Measurements from ENCODE around the gene PACS2. TPM values are rescaled to one million over a fixed set of nuclear protein-coding genes. Genes with fewer than 3 reads are reported as not detected.

Gene PACS2
- total and polyA plus RNA-seq, 2 of the 8 experiments (the other 6 are each of a cell fraction or from before 2014, with no cell fraction given): 38.0 to 62.8 TPM

GRCh38 chr14:105398044-105398725 lies 83.6 kb downstream of the PACS2 start, which contains the start of gene TEX22:
Gene TEX22, plus strand, starts transcription at chr14:105398538. Its CDS starts 803 bp downstream, at chr14:105399341.
- Histone ChIP-seq H3K56ac (replicated peaks; ENCODE audit: insufficient read length, low read depth, low read length) (no peak within 1 kb of the TSS), H3K9me3 (ENCODE audit: insufficient read depth in 2 of 2, low read depth in 1 of 2, low read length in 1 of 2) (peaks cover 28 to 44% of the 10 kb centered on the region in 2 experiments), H4K8ac (ENCODE audit: extremely low read depth, insufficient read depth, low read length) (peak within 1 kb of the TSS; percentile 99), H4K91ac (replicated peaks; ENCODE audit: insufficient read length, low read length) (peak within 1 kb of the TSS; percentile 85), H2BK5ac (ENCODE audit: low read depth, low read length) (peak within 1 kb of the TSS; percentile 66; the same call in 1 of the 2 replicates), H2BK15ac (ENCODE audit: low read length) (peak within 1 kb of the TSS; percentile 46; the same call in 1 of the 2 replicates), H4K5ac (ENCODE audit: insufficient read length, low read depth, low read length) (peak within 1 kb of the TSS; percentile 93), H3K27me3 (replicated peaks in 1 of 4; ENCODE audit: control insufficient read depth in 3 of 4, extremely low read depth in 1 of 4, insufficient read depth in 3 of 4, low read length in 3 of 4) (peaks cover 0 to 16% (median 8%) of the 10 kb centered on the region in 4 experiments; a peak in 3 of 7 replicates), H4K20me1 (replicated peaks in 1 of 2; ENCODE audit: control insufficient read depth in 1 of 2, insufficient read depth in 2 of 2, low read length in 2 of 2) (no peaks in the 10 kb centered on the region), H3K4me1 (replicated peaks in 1 of 4; ENCODE audit: control insufficient read depth in 3 of 4, insufficient read depth in 4 of 4, low read length in 3 of 4) (peaks cover 0 to 9% (median 3%) of the 10 kb centered on the region in 4 experiments; a peak in 4 of 7 replicates), H2AFZ (ENCODE audit: low read length) (no peak within 1 kb of the TSS), H3K4ac (replicated peaks; ENCODE audit: insufficient read length, low read depth, low read length) (no peak within 1 kb of the TSS), H3K14ac (ENCODE audit: insufficient read length) (no peak within 1 kb of the TSS), H3K4me2 (ENCODE audit: insufficient read depth in 1 of 2, low read depth in 2 of 2, low read length in 2 of 2) (peak within 1 kb of the TSS; percentile 29 to 75; a peak in 3 of 4 replicates), H3K18ac (ENCODE audit: extremely low read depth, low read length) (peak within 1 kb of the TSS; percentile 78; the same call in 1 of the 2 replicates), H3K23me2 (ENCODE audit: low read depth, low read length) (peaks cover 3% of the 10 kb centered on the region; the same call in 1 of the 2 replicates), H3K36me3 (ENCODE audit: control insufficient read depth in 2 of 4, insufficient read depth in 4 of 4, low read length in 3 of 4) (peaks cover 0 to 18% (median 2%) of the 10 kb centered on the region in 4 experiments; a peak in 4 of 8 replicates), H3K79me2 (ENCODE audit: control insufficient read depth in 1 of 2, insufficient read depth in 2 of 2, low read length in 2 of 2) (no peaks in the 10 kb centered on the region), H2BK12ac (ENCODE audit: low read depth, low read length) (peak within 1 kb of the TSS; percentile 71; the same call in 1 of the 2 replicates), H3K27ac (ENCODE audit: low read depth, low read length) (peak within 1 kb of the TSS; percentile 72; the same call in 1 of the 2 replicates), H2AK5ac (ENCODE audit: low read depth, low read length) (no peak within 1 kb of the TSS; the same call in 1 of the 2 replicates), H3K79me1 (ENCODE audit: low read depth, low read length) (no peaks in the 10 kb centered on the region), H2BK120ac (replicated peaks; ENCODE audit: low read depth, low read length) (no peak within 1 kb of the TSS), H3K23ac (ENCODE audit: insufficient read length) (no peak within 1 kb of the TSS), H2BK20ac (ENCODE audit: low read length) (no peak within 1 kb of the TSS), H3K4me3 (ENCODE audit: extremely low read depth in 1 of 4, insufficient read depth in 2 of 4, low read depth in 3 of 4, low read length in 4 of 4) (peak within 1 kb of the TSS; percentile 33 to 71 (median 40)), H3K9ac (replicated peaks in 1 of 4; ENCODE audit: extremely low read depth in 1 of 4, low read depth in 3 of 4, low read length in 3 of 4) (peak within 1 kb of the TSS in 2 of 4 experiments; percentile 54 to 64; a peak in 4 of 7 replicates)
- CTCF ChIA-PET (ENCODE audit: partially characterized antibody): interaction anchor here (0.8 to 1.6 kb wide), 5 partner anchors 9 to 191 kb away, joined by 3 to 6 read pairs (median 3); no protein-coding TSS in a partner anchor
- FAIRE-seq (no peak), DNase-seq (ENCODE audit: low read depth in 1 of 2, low spot score in 2 of 2) (peak; percentile 43 to 95)
- 7% methylated on average over 13 of the region's 77 CpGs; no CpG with 5 or more reads in 1 of the 2 experiments for WGBS, 2 experiments (ENCODE audit: extremely low coverage in 1 of 2, insufficient coverage in 1 of 2, insufficient read length in 1 of 2, insufficient replicate concordance in 2 of 2, low coverage in 1 of 2, low lambda C conversion rate in 2 of 2, missing lambda C conversion rate in 1 of 2)
- POLR2A ChIA-PET (ENCODE audit: partially characterized antibody): interaction anchor here (0.7 to 2.8 kb wide), 9 partner anchors 10 to 471 kb away, joined by 3 to 9 read pairs (median 3); no protein-coding TSS in a partner anchor

All from H1 (cell line).